HG02981 (cell line): ENCODE data around the gene GSE1.

Source experiments
- ATAC-seq: cut with Tn5 transposase; IDR thresholded peaks from one replicate; pipeline ENCODE4 v1.9.1; 2021; ENCODE audit warnings: mild to moderate bottlenecking, moderate library complexity; ENCODE audit not compliant: unreplicated experiment

Gene GSE1

DNA sequence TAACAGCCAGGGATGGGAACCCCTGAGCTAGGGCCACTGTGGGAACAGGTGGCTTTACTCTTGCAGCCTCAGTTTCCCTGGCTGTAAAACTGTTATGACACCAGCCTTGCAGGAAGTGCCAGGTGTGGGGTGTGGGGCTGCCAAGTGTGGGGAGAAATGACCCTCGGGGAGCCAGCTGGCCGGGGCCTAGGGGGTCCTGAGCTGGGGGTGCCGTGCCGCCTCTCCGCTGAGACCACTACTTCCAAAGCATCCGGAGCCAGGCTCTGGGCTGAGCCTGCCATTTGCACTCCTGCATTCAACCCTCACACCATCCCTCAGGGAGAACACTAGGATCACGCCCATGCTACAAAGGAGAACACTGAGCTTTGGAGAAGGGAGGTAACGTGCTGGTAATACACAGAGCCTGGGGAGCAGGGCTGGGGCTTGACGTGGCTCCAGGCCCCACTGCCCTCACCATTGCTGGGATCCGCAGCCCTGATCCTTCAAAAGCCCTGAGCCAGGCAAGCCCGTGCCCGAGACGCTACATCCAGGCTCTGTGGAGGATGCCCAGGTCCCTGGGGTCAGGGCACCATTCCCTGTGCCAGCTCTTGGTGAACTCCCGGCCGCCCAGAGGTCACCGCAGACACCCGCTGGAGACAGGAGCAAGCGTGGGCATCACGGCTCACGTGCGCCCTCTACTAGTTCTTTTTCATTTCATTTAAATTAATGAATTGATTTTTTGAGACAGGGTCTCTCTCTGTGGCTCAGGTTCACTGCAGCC lies 104.5 kb downstream of the GSE1 start:
- ATAC-seq: no peak

DNA sequence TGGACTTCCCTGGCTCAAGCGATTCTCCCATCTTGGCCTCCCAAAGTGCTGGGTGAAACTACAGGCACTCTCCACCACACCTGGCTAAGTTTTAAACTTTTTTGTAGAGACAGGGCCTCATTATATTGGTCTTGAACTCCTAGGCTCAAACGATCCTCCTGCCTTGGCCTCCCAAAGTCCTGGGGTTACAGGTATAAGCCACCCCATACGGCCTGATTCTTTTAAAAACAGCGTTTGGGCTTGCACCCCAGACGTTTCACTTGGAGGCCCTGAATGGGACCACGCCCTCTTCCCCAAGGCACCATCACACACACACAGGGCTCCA lies 105.0 kb downstream of the GSE1 start:
- no peak for ATAC-seq

DNA sequence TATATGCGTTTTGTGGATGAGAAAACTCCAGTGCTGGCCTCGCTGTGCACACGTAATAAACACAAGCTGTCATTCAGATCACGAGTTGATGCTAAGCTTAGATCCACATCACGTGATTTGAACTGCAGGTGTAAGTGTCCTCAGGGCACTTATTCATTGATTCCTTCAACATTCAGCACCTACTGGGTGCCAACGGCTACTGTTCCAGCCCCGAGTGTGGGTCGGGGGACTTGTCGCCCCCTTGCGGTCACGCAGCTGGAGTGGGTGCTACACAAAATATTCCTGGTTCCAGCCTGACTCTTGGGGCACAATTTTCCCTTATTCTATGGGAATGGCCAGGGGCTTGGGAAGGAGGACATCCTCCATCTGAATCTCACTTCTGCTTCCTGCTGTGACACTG lies 105.6 kb downstream of the GSE1 start:
- no peak for ATAC-seq

DNA sequence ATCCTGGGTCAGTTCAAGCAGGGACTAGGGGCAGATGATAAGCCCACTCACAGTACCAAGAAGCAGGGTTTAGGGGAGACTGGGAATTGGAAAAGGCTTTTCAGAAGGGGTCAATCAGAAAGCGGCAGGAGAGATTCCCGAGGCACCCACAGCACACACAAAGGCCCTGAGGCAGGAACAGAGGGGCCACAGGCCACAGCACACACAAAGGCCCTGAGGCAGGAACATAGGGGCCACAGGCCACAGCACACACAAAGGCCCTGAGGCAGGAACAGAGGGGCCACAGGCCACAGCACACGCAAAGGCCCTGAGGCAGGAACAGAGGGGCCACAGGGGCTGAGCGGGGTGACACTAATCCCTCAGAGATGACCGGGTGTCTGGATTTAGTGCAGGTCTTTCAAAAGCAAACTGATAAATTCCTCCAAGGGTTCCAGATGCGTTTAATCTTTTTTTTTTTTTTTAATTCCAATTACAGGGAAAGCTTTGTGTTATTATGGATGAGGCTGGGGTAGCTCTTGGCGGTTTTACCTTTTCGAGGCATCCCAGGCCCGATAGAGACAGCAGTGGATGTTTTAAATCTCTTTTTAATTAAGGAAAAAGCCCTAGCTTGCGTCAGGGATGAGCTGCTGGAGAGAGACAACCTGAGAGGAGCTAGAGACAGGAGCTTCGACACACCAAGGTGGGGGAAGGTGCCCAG lies 106.6 kb downstream of the GSE1 start:
- ATAC-seq: no peak

DNA sequence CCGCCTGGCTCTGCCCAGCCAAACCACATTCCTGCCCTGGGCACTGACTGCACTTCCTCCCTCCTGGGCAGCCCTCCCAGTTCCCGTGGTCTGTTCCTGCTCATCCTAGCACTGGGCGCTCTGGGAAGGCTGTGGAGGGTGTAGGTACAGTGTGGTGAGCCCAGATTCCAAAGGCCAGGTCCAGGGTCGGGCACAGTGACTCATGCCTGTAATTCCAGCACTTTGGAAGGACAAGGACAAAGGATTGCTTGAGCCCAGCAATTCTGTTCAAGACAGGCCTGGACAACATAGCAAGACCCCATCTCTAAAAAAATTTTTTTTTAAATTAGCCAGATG lies 107.1 kb downstream of the GSE1 start:
- ATAC-seq: no peak

DNA sequence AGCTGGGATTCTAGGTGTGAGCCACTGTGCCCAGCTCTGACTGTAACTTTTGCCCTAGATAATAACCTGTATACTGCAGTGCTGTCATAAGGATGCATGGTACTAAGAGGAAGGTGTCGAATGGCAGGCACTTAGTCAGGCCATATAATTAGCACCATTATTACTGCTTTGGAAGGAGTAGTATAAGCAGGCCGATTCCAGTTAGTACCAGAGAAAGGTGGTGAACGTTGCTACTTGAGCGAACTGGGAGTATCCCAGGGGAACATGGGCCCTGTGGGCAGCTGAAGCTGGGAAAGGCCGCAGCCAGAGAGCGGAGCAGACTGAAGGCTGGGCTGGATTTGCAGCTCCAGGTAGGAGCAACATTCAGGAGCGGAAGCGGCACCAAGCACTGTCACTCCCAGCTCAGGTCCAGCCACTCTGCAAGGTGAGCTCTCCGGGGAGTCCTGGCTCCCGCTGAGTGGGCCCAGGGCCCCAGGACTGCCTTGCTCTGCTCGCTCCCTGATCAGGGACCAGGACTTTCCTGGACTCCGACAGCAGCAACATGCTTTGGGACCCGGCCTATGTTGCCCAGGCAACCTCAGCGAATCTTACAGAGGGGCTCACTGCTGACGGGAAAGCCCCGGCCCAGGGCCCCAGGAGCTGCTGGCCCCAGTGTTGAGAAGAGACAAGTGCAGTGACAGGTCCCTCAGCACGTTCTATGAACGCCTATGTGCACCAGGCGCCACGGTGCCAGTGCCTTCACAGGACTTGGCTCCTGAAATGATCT lies 109.2 kb downstream of the GSE1 start:
- ATAC-seq: no peak

DNA sequence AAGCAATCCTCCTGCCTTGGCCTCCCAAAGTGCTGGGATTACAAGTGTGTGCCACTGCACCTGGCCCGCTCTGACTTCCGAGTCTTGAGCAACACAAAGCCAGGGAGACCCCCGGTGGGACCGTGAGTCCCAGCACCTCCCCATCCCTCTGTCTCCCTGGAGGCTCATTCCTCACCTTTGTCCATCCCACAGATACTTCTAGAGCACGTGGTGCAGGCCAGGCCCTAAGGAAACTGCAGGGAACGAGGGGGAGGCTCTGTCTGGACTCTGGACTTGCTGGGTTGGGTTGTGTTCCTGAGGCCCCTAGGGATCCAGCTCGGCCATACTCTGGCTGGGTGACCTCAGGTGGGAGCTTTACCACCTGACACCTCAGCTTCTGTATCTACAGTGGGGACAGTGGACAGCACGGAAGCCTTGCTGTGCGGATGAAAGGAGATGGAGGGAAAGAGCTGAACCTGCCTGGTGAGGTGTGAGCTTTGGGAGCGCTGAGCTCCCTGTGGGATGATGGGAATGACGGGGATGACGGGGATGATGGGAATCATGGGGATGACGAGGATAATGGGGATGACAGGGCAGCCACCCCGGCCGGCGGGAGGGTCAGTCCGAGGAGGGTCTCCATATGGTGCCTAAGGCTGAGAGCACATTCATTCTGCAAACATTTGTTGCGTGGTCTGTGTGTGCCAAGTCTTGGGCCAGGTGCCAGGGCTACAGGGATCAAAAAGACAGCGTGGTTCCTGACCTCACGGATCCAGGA lies 111.2 kb downstream of the GSE1 start:
- no peak for ATAC-seq

DNA sequence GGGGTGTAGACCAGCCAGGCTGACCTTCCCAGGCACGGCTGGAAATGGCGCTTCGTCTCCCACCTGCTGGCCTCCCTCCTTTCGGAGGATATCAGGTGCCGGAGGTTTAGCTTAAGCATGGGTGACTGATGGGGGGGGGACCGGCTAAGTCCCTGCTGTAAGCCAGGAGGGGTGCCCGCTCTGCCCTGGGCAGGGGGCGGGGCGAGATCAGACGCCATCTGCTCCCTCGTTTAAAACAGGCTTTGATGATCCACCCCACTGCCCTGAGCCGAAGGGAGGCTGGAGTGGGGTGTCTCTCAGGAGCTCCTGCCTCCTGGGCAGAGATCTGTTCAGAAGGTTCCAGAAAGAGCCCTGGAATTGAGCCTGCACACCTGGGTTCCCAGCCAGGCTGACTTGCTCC lies 111.8 kb downstream of the GSE1 start:
- no peak for ATAC-seq
